ENCODE results near the gene CA12. TPM values are rescaled to one million over a fixed set of nuclear protein-coding genes. Genes with fewer than 3 reads are reported as not detected.

Gene CA12
- total RNA-seq, 2 donors from 2014 or later = 8.1 to 26.8 TPM

Other genes starting within 250 kb of the CA12 start
- gene RPS27L, start 224.4 kb downstream of the CA12 start, total RNA-seq = 100 to 1,000 TPM in 1 of 2 donors, 10 to 100 TPM in 1; 40.1 to 120 TPM
- gene RAB8B, start 192.2 kb downstream of the CA12 start, total RNA-seq = 10 to 100 TPM; 55.2 to 64.1 TPM
- 10 to 100 TPM; 16.2 to 22.2 TPM for gene APH1B, start 104.2 kb downstream of the CA12 start, total RNA-seq
- 10 to 100 TPM; 37.8 to 54.4 TPM for gene USP3, start 122.7 kb upstream of the CA12 start, total RNA-seq
- gene FBXL22, start 215.5 kb upstream of the CA12 start, total RNA-seq = 10 to 100 TPM; 21.2 to 62.1 TPM

All from thoracic aorta (tissue), 2 donors.